Measurements from ENCODE around the gene MIPOL1.
"Not testable (repeated sequence)": the region's sequence is repeated elsewhere in the genome, so short reads cannot be mapped to it uniquely, and the experiment has no call there.

MIPOL1 gene

GRCh38 chr14:37181441-37181840 lies 16.3 kb upstream of the MIPOL1 start:
- Histone ChIP-seq H4K91ac (ENCODE audit: low read depth, low read length, poor library complexity) (no peak overlapping the region), H3K4me2 (ENCODE audit: insufficient read depth, low read length, poor library complexity, severe bottlenecking) (no peak overlapping the region), H2AFZ (ENCODE audit: low read length) (no peak overlapping the region), H2BK15ac (ENCODE audit: low read length) (no peak overlapping the region), H3K27me3 (ENCODE audit: control insufficient read depth in 3 of 3, insufficient read depth in 3 of 3, low read depth in 1 of 3, low read length in 3 of 3) (no peaks in the 10 kb centered on the region), H3K27ac (replicated peaks; ENCODE audit: low read length) (no peak overlapping the region), H2BK12ac (ENCODE audit: low read length) (no peak overlapping the region), H3K14ac (ENCODE audit: low read length) (no peak overlapping the region), H3K4me1 (ENCODE audit: control insufficient read depth in 2 of 2, insufficient read depth in 1 of 2, low read depth in 1 of 2, low read length in 2 of 2) (no peaks in the 10 kb centered on the region), H3K79me1 (ENCODE audit: low read depth, low read length) (no peaks in the 10 kb centered on the region), H3K4me3 (ENCODE audit: low read length in 2 of 2) (no peak overlapping the region), H3K4ac (ENCODE audit: low read length) (no peak overlapping the region), H3K9ac (ENCODE audit: low read depth, low read length, poor library complexity) (no peak overlapping the region), H4K8ac (ENCODE audit: low read depth, low read length) (no peak overlapping the region), H3K23ac (ENCODE audit: low read depth, low read length, poor library complexity) (no peak overlapping the region), H3K18ac (ENCODE audit: low read length) (no peak overlapping the region), H3K9me3 (replicated peaks in 1 of 2; ENCODE audit: control insufficient read depth in 2 of 2, insufficient read depth in 1 of 2, low read depth in 1 of 2, low read length in 2 of 2) (no peaks in the 10 kb centered on the region), H2BK5ac (ENCODE audit: low read length) (no peak overlapping the region), H2BK120ac (ENCODE audit: low read depth, low read length) (no peak overlapping the region), H2AK5ac (ENCODE audit: low read depth, low read length) (no peak overlapping the region), H3K36me3 (replicated peaks in 1 of 2; ENCODE audit: control insufficient read depth in 2 of 2, insufficient read depth in 2 of 2, low read length in 2 of 2) (no peaks in the 10 kb centered on the region)
- WGBS, 2 donors (ENCODE audit: extremely low coverage in 2 of 2, insufficient read length in 2 of 2, insufficient replicate concordance in 1 of 2): no CpG with 5 or more reads among the region's 6 CpGs
- no peak for DNase-seq (ENCODE audit: low spot score)

GRCh38 chr14:37184520-37184919 lies 13.2 kb upstream of the MIPOL1 start:
- not testable (repeated sequence) for H3K4me2 ChIP-seq (ENCODE audit: insufficient read depth, low read length, poor library complexity, severe bottlenecking); H2AK5ac ChIP-seq (ENCODE audit: low read depth, low read length)

GRCh38 chr14:37185670-37186069 lies 12.1 kb upstream of the MIPOL1 start:
- Histone ChIP-seq H3K9me3 (replicated peaks in 1 of 2; ENCODE audit: control insufficient read depth in 2 of 2, insufficient read depth in 1 of 2, low read depth in 1 of 2, low read length in 2 of 2) (no peaks in the 10 kb centered on the region), H2AK5ac (ENCODE audit: low read depth, low read length) (no peak overlapping the region), H2BK12ac (ENCODE audit: low read length) (no peak overlapping the region), H3K4me1 (ENCODE audit: control insufficient read depth in 2 of 2, insufficient read depth in 1 of 2, low read depth in 1 of 2, low read length in 2 of 2) (no peaks in the 10 kb centered on the region), H3K18ac (ENCODE audit: low read length) (no peak overlapping the region), H2AFZ (ENCODE audit: low read length) (no peak overlapping the region), H3K27me3 (ENCODE audit: control insufficient read depth in 3 of 3, insufficient read depth in 3 of 3, low read depth in 1 of 3, low read length in 3 of 3) (no peaks in the 10 kb centered on the region), H3K27ac (replicated peaks; ENCODE audit: low read length) (no peak overlapping the region), H3K79me1 (ENCODE audit: low read depth, low read length) (no peaks in the 10 kb centered on the region), H4K8ac (ENCODE audit: low read depth, low read length) (no peak overlapping the region), H3K36me3 (replicated peaks in 1 of 2; ENCODE audit: control insufficient read depth in 2 of 2, insufficient read depth in 2 of 2, low read length in 2 of 2) (no peaks in the 10 kb centered on the region), H3K4me3 (ENCODE audit: low read length in 2 of 2) (no peak overlapping the region), H2BK120ac (ENCODE audit: low read depth, low read length) (no peak overlapping the region), H3K9ac (ENCODE audit: low read depth, low read length, poor library complexity) (no peak overlapping the region), H2BK5ac (ENCODE audit: low read length) (no peak overlapping the region), H3K23ac (ENCODE audit: low read depth, low read length, poor library complexity) (no peak overlapping the region), H2BK15ac (ENCODE audit: low read length) (no peak overlapping the region), H3K4me2 (ENCODE audit: insufficient read depth, low read length, poor library complexity, severe bottlenecking) (no peak overlapping the region), H3K4ac (ENCODE audit: low read length) (no peak overlapping the region), H4K91ac (ENCODE audit: low read depth, low read length, poor library complexity) (no peak overlapping the region), H3K14ac (ENCODE audit: low read length) (no peak overlapping the region)
- DNase-seq (ENCODE audit: low spot score): no peak

More at GRCh38 chr14:37184520-37184919, 13.2 kb upstream of the MIPOL1 start:
- not testable (repeated sequence) for H3K9me3 ChIP-seq (replicated peaks in 1 of 2; ENCODE audit: control insufficient read depth in 2 of 2, insufficient read depth in 1 of 2, low read depth in 1 of 2, low read length in 2 of 2); H3K4me1 ChIP-seq (ENCODE audit: control insufficient read depth in 2 of 2, insufficient read depth in 1 of 2, low read depth in 1 of 2, low read length in 2 of 2); H3K79me1 ChIP-seq (ENCODE audit: low read depth, low read length); H3K14ac ChIP-seq (ENCODE audit: low read length); H2BK120ac ChIP-seq (ENCODE audit: low read depth, low read length); H3K9ac ChIP-seq (ENCODE audit: low read depth, low read length, poor library complexity); H4K91ac ChIP-seq (ENCODE audit: low read depth, low read length, poor library complexity); H3K4me3 ChIP-seq (ENCODE audit: low read length in 2 of 2); H4K8ac ChIP-seq (ENCODE audit: low read depth, low read length); H3K23ac ChIP-seq (ENCODE audit: low read depth, low read length, poor library complexity); H3K18ac ChIP-seq (ENCODE audit: low read length); DNase-seq (ENCODE audit: low spot score); H3K27ac ChIP-seq (replicated peaks; ENCODE audit: low read length); H2BK5ac ChIP-seq (ENCODE audit: low read length); H3K27me3 ChIP-seq (ENCODE audit: control insufficient read depth in 3 of 3, insufficient read depth in 3 of 3, low read depth in 1 of 3, low read length in 3 of 3); H2BK12ac ChIP-seq (ENCODE audit: low read length); H3K36me3 ChIP-seq (replicated peaks in 1 of 2; ENCODE audit: control insufficient read depth in 2 of 2, insufficient read depth in 2 of 2, low read length in 2 of 2); H3K4ac ChIP-seq (ENCODE audit: low read length); H2AFZ ChIP-seq (ENCODE audit: low read length); H2BK15ac ChIP-seq (ENCODE audit: low read length)
- WGBS, 2 donors (ENCODE audit: extremely low coverage in 2 of 2, insufficient read length in 2 of 2, insufficient replicate concordance in 1 of 2): no CpG with 5 or more reads among the region's 8 CpGs

GRCh38 chr14:37186865-37187264 lies 10.9 kb upstream of the MIPOL1 start:
- no peak overlapping the region for H2BK5ac ChIP-seq (ENCODE audit: low read length)
- H2BK12ac ChIP-seq (ENCODE audit: low read length): no peak overlapping the region
- H3K36me3 ChIP-seq (replicated peaks in 1 of 2; ENCODE audit: control insufficient read depth in 2 of 2, insufficient read depth in 2 of 2, low read length in 2 of 2): no peaks in the 10 kb centered on the region
- no CpG with 5 or more reads among the region's 1 CpG for WGBS, 2 donors (ENCODE audit: extremely low coverage in 2 of 2, insufficient read length in 2 of 2, insufficient replicate concordance in 1 of 2)
- H3K9me3 ChIP-seq (replicated peaks in 1 of 2; ENCODE audit: control insufficient read depth in 2 of 2, insufficient read depth in 1 of 2, low read depth in 1 of 2, low read length in 2 of 2): no peaks in the 10 kb centered on the region
- H3K4ac ChIP-seq (ENCODE audit: low read length): no peak overlapping the region
- H3K23ac ChIP-seq (ENCODE audit: low read depth, low read length, poor library complexity): no peak overlapping the region
- H2AK5ac ChIP-seq (ENCODE audit: low read depth, low read length): no peak overlapping the region
- H3K27ac ChIP-seq (replicated peaks; ENCODE audit: low read length): no peak overlapping the region
- H2BK120ac ChIP-seq (ENCODE audit: low read depth, low read length): no peak overlapping the region
- no peaks in the 10 kb centered on the region for H3K79me1 ChIP-seq (ENCODE audit: low read depth, low read length)
- no peak overlapping the region for H4K91ac ChIP-seq (ENCODE audit: low read depth, low read length, poor library complexity)
- H3K27me3 ChIP-seq (ENCODE audit: control insufficient read depth in 3 of 3, insufficient read depth in 3 of 3, low read depth in 1 of 3, low read length in 3 of 3): no peaks in the 10 kb centered on the region
- no peak overlapping the region for H3K4me2 ChIP-seq (ENCODE audit: insufficient read depth, low read length, poor library complexity, severe bottlenecking)
- no peak overlapping the region for H3K14ac ChIP-seq (ENCODE audit: low read length)
- no peak overlapping the region for H3K18ac ChIP-seq (ENCODE audit: low read length)
- no peak overlapping the region for H2BK15ac ChIP-seq (ENCODE audit: low read length)
- no peak for DNase-seq (ENCODE audit: low spot score)
- H3K4me3 ChIP-seq (ENCODE audit: low read length in 2 of 2): no peak overlapping the region
- no peak overlapping the region for H2AFZ ChIP-seq (ENCODE audit: low read length)
- no peak overlapping the region for H4K8ac ChIP-seq (ENCODE audit: low read depth, low read length)
- H3K4me1 ChIP-seq (ENCODE audit: control insufficient read depth in 2 of 2, insufficient read depth in 1 of 2, low read depth in 1 of 2, low read length in 2 of 2): no peaks in the 10 kb centered on the region
- H3K9ac ChIP-seq (ENCODE audit: low read depth, low read length, poor library complexity): no peak overlapping the region
